ENCODE measurements around the gene SHC3.

DNA sequence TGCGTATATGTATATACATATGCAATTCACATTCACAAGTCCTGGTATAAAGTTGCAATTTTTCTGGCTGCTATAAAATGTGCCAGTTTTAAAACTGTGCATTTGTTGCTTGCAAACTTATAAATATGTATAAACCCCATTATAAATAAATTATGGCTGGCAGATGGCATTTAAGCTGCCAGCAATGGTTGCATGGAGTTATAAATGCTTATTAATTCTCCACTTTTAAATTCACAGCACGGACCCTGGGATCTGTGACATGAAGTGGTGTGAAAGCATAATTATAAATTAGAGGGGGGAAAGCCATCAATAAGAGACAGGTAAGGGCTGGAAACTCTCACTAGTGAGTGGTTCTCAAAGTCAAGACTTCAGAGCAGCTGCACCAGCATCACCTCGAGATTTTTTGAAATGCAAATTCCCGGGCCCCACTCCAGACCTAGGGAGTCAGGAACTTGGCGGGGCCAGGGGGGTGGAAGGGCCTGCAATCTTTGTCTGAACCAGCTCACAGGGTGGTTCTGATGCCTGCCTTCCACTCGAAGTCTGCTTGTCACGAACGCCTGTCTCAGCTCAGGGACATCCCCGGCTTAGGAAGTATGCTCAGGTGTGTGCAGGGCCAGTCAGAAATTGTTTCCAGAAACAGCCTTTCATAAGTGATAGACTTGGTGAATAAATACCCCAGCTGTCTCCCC, 170.4 kb downstream of the SHC3 start:
- TF ChIP-seq POLR2AphosphoS5 (IDR thresholded peaks at IDR 0.05; ENCODE audit: low read depth, low read length) (no peak), TAF1 (IDR thresholded peaks at IDR 0.05; ENCODE audit: borderline replicate concordance, insufficient read depth, low read length) (no peak), SIN3A (IDR thresholded peaks at IDR 0.05; ENCODE audit: borderline replicate concordance, insufficient read depth, low read length) (no peak), FOXP2 (optimal IDR thresholded peaks at IDR 0.05; ENCODE audit: borderline replicate concordance, extremely low read depth, extremely low read length, insufficient read depth) (no peak)
- TF ChIP-seq, protein P1, sequence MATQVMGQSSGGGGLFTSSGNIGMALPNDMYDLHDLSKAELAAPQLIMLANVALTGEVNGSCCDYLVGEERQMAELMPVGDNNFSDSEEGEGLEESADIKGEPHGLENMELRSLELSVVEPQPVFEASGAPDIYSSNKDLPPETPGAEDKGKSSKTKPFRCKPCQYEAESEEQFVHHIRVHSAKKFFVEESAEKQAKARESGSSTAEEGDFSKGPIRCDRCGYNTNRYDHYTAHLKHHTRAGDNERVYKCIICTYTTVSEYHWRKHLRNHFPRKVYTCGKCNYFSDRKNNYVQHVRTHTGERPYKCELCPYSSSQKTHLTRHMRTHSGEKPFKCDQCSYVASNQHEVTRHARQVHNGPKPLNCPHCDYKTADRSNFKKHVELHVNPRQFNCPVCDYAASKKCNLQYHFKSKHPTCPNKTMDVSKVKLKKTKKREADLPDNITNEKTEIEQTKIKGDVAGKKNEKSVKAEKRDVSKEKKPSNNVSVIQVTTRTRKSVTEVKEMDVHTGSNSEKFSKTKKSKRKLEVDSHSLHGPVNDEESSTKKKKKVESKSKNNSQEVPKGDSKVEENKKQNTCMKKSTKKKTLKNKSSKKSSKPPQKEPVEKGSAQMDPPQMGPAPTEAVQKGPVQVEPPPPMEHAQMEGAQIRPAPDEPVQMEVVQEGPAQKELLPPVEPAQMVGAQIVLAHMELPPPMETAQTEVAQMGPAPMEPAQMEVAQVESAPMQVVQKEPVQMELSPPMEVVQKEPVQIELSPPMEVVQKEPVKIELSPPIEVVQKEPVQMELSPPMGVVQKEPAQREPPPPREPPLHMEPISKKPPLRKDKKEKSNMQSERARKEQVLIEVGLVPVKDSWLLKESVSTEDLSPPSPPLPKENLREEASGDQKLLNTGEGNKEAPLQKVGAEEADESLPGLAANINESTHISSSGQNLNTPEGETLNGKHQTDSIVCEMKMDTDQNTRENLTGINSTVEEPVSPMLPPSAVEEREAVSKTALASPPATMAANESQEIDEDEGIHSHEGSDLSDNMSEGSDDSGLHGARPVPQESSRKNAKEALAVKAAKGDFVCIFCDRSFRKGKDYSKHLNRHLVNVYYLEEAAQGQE (IDR thresholded peaks at IDR 0.05; ENCODE audit: insufficient read depth in 1 of 2, low read depth in 2 of 2, low read length in 2 of 2), result no peak
